Measurements from ENCODE around the gene GPR78. TPM values are rescaled to one million over a fixed set of nuclear protein-coding genes. Genes with fewer than 3 reads are reported as not detected.

GPR78 gene
- total RNA-seq, 1 donor from 2014 or later, result 0.09 TPM

DNA sequence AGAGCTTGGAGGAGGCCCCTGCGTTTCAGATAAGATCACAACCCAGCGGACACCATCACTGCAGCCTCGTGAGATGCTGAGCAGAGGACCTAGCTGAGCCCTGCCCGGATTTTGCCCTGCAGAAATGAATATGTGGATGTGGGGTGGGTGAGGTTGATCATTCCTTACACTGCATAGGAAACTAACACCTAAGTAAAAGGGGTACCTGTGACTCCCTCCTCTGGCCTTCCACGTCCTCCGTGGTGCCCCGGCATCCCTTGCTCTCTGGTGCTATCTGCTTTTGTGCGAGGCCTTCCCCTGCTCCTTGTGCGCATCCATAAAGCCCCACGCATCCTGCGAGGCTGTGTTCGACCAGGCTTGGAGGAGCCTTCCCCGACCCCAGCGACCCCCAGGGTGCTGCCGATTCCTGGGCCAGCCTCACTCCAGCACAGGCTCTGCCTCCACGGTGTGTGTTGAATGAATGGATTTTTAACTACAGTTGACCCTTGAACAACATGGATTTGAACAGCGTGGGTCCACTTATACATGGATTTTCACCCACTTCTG is 25.6 kb upstream of the GPR78 start:
- TF ChIP-seq EZH2phosphoT487 (IDR thresholded peaks at IDR 0.05), result no peak
- no peak for TF ChIP-seq CTCF (IDR thresholded peaks at IDR 0.05)
- no peak for TF ChIP-seq EZH2 (IDR thresholded peaks at IDR 0.05)
- no peaks in the 10 kb centered on the region for H3K36me3 Mint-ChIP-seq
- DNase-seq (ENCODE audit: low spot score), result no peak
- no peaks in the 10 kb centered on the region for H3K9me3 Mint-ChIP-seq
- peaks cover 11% of the 10 kb centered on the region for H3K27me3 Mint-ChIP-seq (ENCODE audit: insufficient read depth, low read depth)
- H2AFZ ChIP-seq (replicated peaks), result no peak overlapping the region
- peaks cover 6% of the 10 kb centered on the region for H3K4me1 ChIP-seq
- H3K36me3 ChIP-seq, result no peaks in the 10 kb centered on the region
- no peaks in the 10 kb centered on the region for H3K27me3 ChIP-seq
- no peaks in the 10 kb centered on the region for H3K4me1 Mint-ChIP-seq
- H3K27ac Mint-ChIP-seq, result no peak overlapping the region
- no peaks in the 10 kb centered on the region for H4K20me1 ChIP-seq (ENCODE audit: low read depth)
- no peaks in the 10 kb centered on the region for H3F3A ChIP-seq (ENCODE audit: low read depth)
- H3K27ac ChIP-seq, result no peak overlapping the region
- no peak overlapping the region for H3K9ac ChIP-seq
- no peaks in the 10 kb centered on the region for H3K9me3 ChIP-seq (ENCODE audit: low read depth)
- H3K4me3 Mint-ChIP-seq, result no peak overlapping the region
- H3K4me3 ChIP-seq, result no peak overlapping the region
- no peaks in the 10 kb centered on the region for H3K79me2 ChIP-seq (ENCODE audit: low read depth)
- no peak overlapping the region for H3K4me2 ChIP-seq

GRCh38 chr4:8555716-8556115 is 24.5 kb upstream of the GPR78 start:
- Histone ChIP-seq H3K9me3 (ENCODE audit: low read depth) (no peaks in the 10 kb centered on the region), H3K9ac (no peak overlapping the region), H3K36me3 (no peaks in the 10 kb centered on the region), H3K4me3 (no peak overlapping the region), H2AFZ (replicated peaks) (no peak overlapping the region), H3K27me3 (no peaks in the 10 kb centered on the region), H3F3A (ENCODE audit: low read depth) (no peaks in the 10 kb centered on the region), H3K79me2 (ENCODE audit: low read depth) (no peaks in the 10 kb centered on the region), H4K20me1 (ENCODE audit: low read depth) (no peaks in the 10 kb centered on the region), H3K4me2 (no peak overlapping the region), H3K27ac (no peak overlapping the region), H3K4me1 (peaks cover 6% of the 10 kb centered on the region)
- no peaks in the 10 kb centered on the region for H3K9me3 Mint-ChIP-seq
- H3K27me3 Mint-ChIP-seq (ENCODE audit: insufficient read depth, low read depth), result peaks cover 13% of the 10 kb centered on the region
- no peak for TF ChIP-seq CTCF (IDR thresholded peaks at IDR 0.05)
- no peak for TF ChIP-seq EZH2phosphoT487 (IDR thresholded peaks at IDR 0.05)
- no peak for TF ChIP-seq EZH2 (IDR thresholded peaks at IDR 0.05)
- DNase-seq (ENCODE audit: low spot score), result no peak
- no peaks in the 10 kb centered on the region for H3K36me3 Mint-ChIP-seq
- no peak overlapping the region for H3K4me3 Mint-ChIP-seq
- H3K27ac Mint-ChIP-seq, result no peak overlapping the region
- H3K4me1 Mint-ChIP-seq, result no peaks in the 10 kb centered on the region

- no peaks in the 10 kb centered on the region for H3F3A ChIP-seq (ENCODE audit: low read depth)
- H3K9me3 Mint-ChIP-seq, result no peaks in the 10 kb centered on the region
- TF ChIP-seq CTCF (IDR thresholded peaks at IDR 0.05), result no peak
- TF ChIP-seq EZH2phosphoT487 (IDR thresholded peaks at IDR 0.05), result no peak
- no peak for TF ChIP-seq EZH2 (IDR thresholded peaks at IDR 0.05)
- H3K9me3 ChIP-seq (ENCODE audit: low read depth), result no peaks in the 10 kb centered on the region
- H3K36me3 ChIP-seq, result no peaks in the 10 kb centered on the region
- no peak overlapping the region for H3K4me2 ChIP-seq
- no peak for DNase-seq (ENCODE audit: low spot score)
- H3K4me3 Mint-ChIP-seq, result no peak overlapping the region
- no peak overlapping the region for H3K4me3 ChIP-seq
- no peak overlapping the region for H3K27ac Mint-ChIP-seq
- no peak overlapping the region for H3K9ac ChIP-seq
- no peaks in the 10 kb centered on the region for H4K20me1 ChIP-seq (ENCODE audit: low read depth)
- no peak overlapping the region for H2AFZ ChIP-seq (replicated peaks)
- no peaks in the 10 kb centered on the region for H3K36me3 Mint-ChIP-seq
- no peak overlapping the region for H3K27ac ChIP-seq
- no peaks in the 10 kb centered on the region for H3K4me1 Mint-ChIP-seq
- H3K4me1 ChIP-seq, result peaks cover 6% of the 10 kb centered on the region
- H3K79me2 ChIP-seq (ENCODE audit: low read depth), result no peaks in the 10 kb centered on the region
- H3K27me3 ChIP-seq, result no peaks in the 10 kb centered on the region
- peaks cover 10% of the 10 kb centered on the region for H3K27me3 Mint-ChIP-seq (ENCODE audit: insufficient read depth, low read depth)
These were observed 23.6 kb upstream of the GPR78 start for GRCh38 chr4:8556341-8557150.

Measured in neural progenitor cell (in vitro differentiated cells).